Endothelial cell (in vitro differentiated cells): ENCODE measurements around the gene HLA-DOA. TPM values are rescaled to one million over a fixed set of nuclear protein-coding genes. Genes with fewer than 3 reads are reported as not detected.

Experiments
- DNase-seq: peaks from one replicate; pipeline ENCODE4 v3.0.0; 2021; ENCODE audit warnings: low spot score
- H3K27ac Mint-ChIP-seq: one replicate; pipeline ENCODE4 v1.8.0; 2021; ENCODE audit warnings: mixed read lengths, inconsistent platforms; ENCODE audit not compliant: unreplicated experiment
- H3K27me3 Mint-ChIP-seq: one replicate; pipeline ENCODE4 v1.8.0; 2021; ENCODE audit warnings: mild to moderate bottlenecking, moderate library complexity, mixed read lengths, inconsistent platforms; ENCODE audit not compliant: unreplicated experiment
- H3K36me3 Mint-ChIP-seq: one replicate; pipeline ENCODE4 v1.8.0; 2021; ENCODE audit warnings: mild to moderate bottlenecking, low read depth, mixed read lengths, inconsistent platforms; ENCODE audit not compliant: unreplicated experiment
- H3K4me1 Mint-ChIP-seq: one replicate; pipeline ENCODE4 v1.8.0; 2021; ENCODE audit warnings: mild to moderate bottlenecking, mixed read lengths, inconsistent platforms; ENCODE audit not compliant: unreplicated experiment
- H3K4me3 Mint-ChIP-seq: one replicate; pipeline ENCODE4 v1.8.0; 2021; ENCODE audit warnings: mild to moderate bottlenecking, mixed read lengths, inconsistent platforms; ENCODE audit not compliant: unreplicated experiment
- H3K9me3 Mint-ChIP-seq: one replicate; pipeline ENCODE4 v1.8.0; 2021; ENCODE audit warnings: mixed read lengths, inconsistent platforms; ENCODE audit not compliant: unreplicated experiment
- CTCF ChIP-seq: fragments of 200-600 bp; sonication (generic); IDR thresholded peaks from one replicate; pipeline ENCODE4 v1.5.0; 2021; ENCODE audit warnings: antibody characterized with exemption; ENCODE audit not compliant: unreplicated experiment
- total RNA-seq: library from RNA; stranded (reverse); fragmentation: NEBNext Ultra II Directional; extraction: Animal tissue kit (Norgen Biotek cat#: 25700); gene quantifications from one replicate; pipeline ENCODE4 v1.2.1, GENCODE V29; 2021; ENCODE audit not compliant: unreplicated experiment

HLA-DOA gene
- total RNA-seq, 1 donor from 2014 or later = 7.3 TPM

- Mint-ChIP-seq H3K27ac (no peak overlapping the region), H3K36me3 (no peaks in the 10 kb centered on the region), H3K27me3 (no peaks in the 10 kb centered on the region), H3K4me3 (no peak overlapping the region), H3K4me1 (peaks cover 14% of the 10 kb centered on the region), H3K9me3 (no peaks in the 10 kb centered on the region)
- DNase-seq = no peak
- TF ChIP-seq CTCF = no peak
Measured at GRCh38 chr6:32993363-32993973, 15.9 kb downstream of the HLA-DOA start.

- Mint-ChIP-seq H3K27ac (no peak overlapping the region), H3K4me1 (peaks cover 14% of the 10 kb centered on the region), H3K36me3 (no peaks in the 10 kb centered on the region), H3K9me3 (no peaks in the 10 kb centered on the region), H3K27me3 (no peaks in the 10 kb centered on the region), H3K4me3 (peak overlapping the region; percentile 1)
- TF ChIP-seq CTCF = no peak
- no peak for DNase-seq
Measured at GRCh38 chr6:32991972-32992371, 17.4 kb downstream of the HLA-DOA start.

- H3K9me3 Mint-ChIP-seq = no peaks in the 10 kb centered on the region
- H3K27me3 Mint-ChIP-seq = peaks cover 2% of the 10 kb centered on the region
- no peak overlapping the region for H3K27ac Mint-ChIP-seq
- no peak for DNase-seq
- H3K4me1 Mint-ChIP-seq = peaks cover 12% of the 10 kb centered on the region
- H3K36me3 Mint-ChIP-seq = no peaks in the 10 kb centered on the region
- no peak overlapping the region for H3K4me3 Mint-ChIP-seq
- no peak for TF ChIP-seq CTCF
Measured at GRCh38 chr6:32989368-32989767, 20.0 kb downstream of the HLA-DOA start.

- DNase-seq = peak; percentile 89
- H3K4me3 Mint-ChIP-seq = no peak overlapping the region
- TF ChIP-seq CTCF = peak; percentile 65
- peaks cover 2% of the 10 kb centered on the region for H3K27me3 Mint-ChIP-seq
- H3K4me1 Mint-ChIP-seq = peaks cover 6% of the 10 kb centered on the region
- H3K9me3 Mint-ChIP-seq = no peaks in the 10 kb centered on the region
- H3K36me3 Mint-ChIP-seq = peaks cover 15% of the 10 kb centered on the region
- H3K27ac Mint-ChIP-seq = peak overlapping the region; percentile 25
Measured at GRCh38 chr6:32984622-32985389, 24.6 kb downstream of the HLA-DOA start.
